SK-MEL-5 (cell line): ENCODE results near the gene VWA5B1. TPM values are rescaled to one million over a fixed set of nuclear protein-coding genes. Genes with fewer than 3 reads are reported as not detected.

Experiments
- DNase-seq: peaks from one replicate; pipeline ENCODE4 v3.0.0-alpha.2; 2016; ENCODE audit warnings: low read depth, low spot score
- in situ Hi-C: cut with HindIII; loops from 2 replicates; pipeline ENCODE4 v1.10.0; 2016; ENCODE audit warnings: low sequenced_read_pairs, high pct_unique_total_duplicates, low pct_unique_long_range_greater_than_20kb
- total RNA-seq: library from RNA; depleted of rRNA; stranded (reverse); fragments of >200 nt; shearing (Covaris generic); gene quantifications from 2 replicates; pipeline ENCODE4 v1.2.3, GENCODE V29; 2014; rRNA removed

VWA5B1 gene
- total RNA-seq, 1 experiment from 2014 or later = not detected

GRCh38 chr1:20389571-20389970, 98.9 kb downstream of the VWA5B1 start:
- in situ Hi-C loops = no loop called here
- no peak for DNase-seq

- DNase-seq = no peak
These were observed 100.1 kb downstream of the VWA5B1 start for GRCh38 chr1:20390589-20391331.

GRCh38 chr1:20395255-20395654, 104.6 kb downstream of the VWA5B1 start:
- no peak for DNase-seq
- in situ Hi-C loops = no loop called here

More at GRCh38 chr1:20390589-20391331, 100.1 kb downstream of the VWA5B1 start:
- in situ Hi-C loops = no loop called here

GRCh38 chr1:20398744-20399143, 108.1 kb downstream of the VWA5B1 start:
- in situ Hi-C loops = no loop called here
- no peak for DNase-seq

GRCh38 chr1:20399196-20399595, 108.5 kb downstream of the VWA5B1 start:
- in situ Hi-C loops = no loop called here
- no peak for DNase-seq

- in situ Hi-C loops = no loop called here
- no peak for DNase-seq
These were observed 109.0 kb downstream of the VWA5B1 start for GRCh38 chr1:20399606-20400180.

GRCh38 chr1:20400341-20401177, 109.9 kb downstream of the VWA5B1 start:
- in situ Hi-C loops = no loop called here
- DNase-seq = no peak

- in situ Hi-C loops = no loop called here
- no peak for DNase-seq
These were observed 110.8 kb downstream of the VWA5B1 start for GRCh38 chr1:20401405-20402010.

GRCh38 chr1:20402585-20403422, 112.1 kb downstream of the VWA5B1 start:
- in situ Hi-C loops = no loop called here
- no peak for DNase-seq

GRCh38 chr1:20403423-20404145, 112.9 kb downstream of the VWA5B1 start:
- in situ Hi-C loops = no loop called here
- DNase-seq = no peak

GRCh38 chr1:20404466-20404865, 113.8 kb downstream of the VWA5B1 start:
- DNase-seq = no peak
- in situ Hi-C loops = no loop called here

Other genes with a start within 250 kb of the VWA5B1 start
- gene PLA2G5, start 220.7 kb upstream of the VWA5B1 start, total RNA-seq = not detected in 2 replicates
- not detected in 2 replicates for gene PLA2G2D, start 171.3 kb upstream of the VWA5B1 start, total RNA-seq
- gene PLA2G2F, start 151.6 kb upstream of the VWA5B1 start, total RNA-seq = not detected in 2 replicates
- 0.08 TPM in 1 of 2 replicates, not detected in the other for gene UBXN10, start 104.8 kb upstream of the VWA5B1 start, total RNA-seq
- not detected in 2 replicates for gene PLA2G2C, start 104.4 kb upstream of the VWA5B1 start, total RNA-seq
- 1.2 and 1.7 TPM in 2 replicates for gene CAMK2N1, start 195.3 kb downstream of the VWA5B1 start, total RNA-seq
- gene MUL1, start 217.3 kb downstream of the VWA5B1 start, total RNA-seq = 23.3 and 25.5 TPM in 2 replicates